ENCODE measurements around the gene PRR15.
"Not testable (repeated sequence)": the region's sequence is repeated elsewhere in the genome, so short reads cannot be mapped to it uniquely, and the experiment has no call there.

PRR15 gene

GRCh38 chr7:29563590-29564495 lies at the start of gene PRR15:
Gene PRR15 (plus strand): TSS chr7:29563835. CDS start chr7:29566330, 2,495 bp downstream.
- DNase-seq (ENCODE audit: low spot score), result no peak
- no peak for TF ChIP-seq CTCF (IDR thresholded peaks at IDR 0.05; ENCODE audit: extremely low read depth, missing control alignments)

GRCh38 chr7:29516491-29516890 lies 47.1 kb upstream of the PRR15 start:
- no peak for TF ChIP-seq CTCF (IDR thresholded peaks at IDR 0.05; ENCODE audit: extremely low read depth, missing control alignments)

GRCh38 chr7:29518616-29519015 lies 45.0 kb upstream of the PRR15 start:
- TF ChIP-seq CTCF (IDR thresholded peaks at IDR 0.05; ENCODE audit: extremely low read depth, missing control alignments), result no peak
- DNase-seq (ENCODE audit: low spot score), result no peak

More at GRCh38 chr7:29516491-29516890, 47.1 kb upstream of the PRR15 start:
- no peak for DNase-seq (ENCODE audit: low spot score)

- TF ChIP-seq CTCF (IDR thresholded peaks at IDR 0.05; ENCODE audit: extremely low read depth, missing control alignments), result no peak
- no peak for DNase-seq (ENCODE audit: low spot score)
Observed at GRCh38 chr7:29523728-29524127, 39.9 kb upstream of the PRR15 start.

- TF ChIP-seq CTCF (IDR thresholded peaks at IDR 0.05; ENCODE audit: extremely low read depth, missing control alignments), result no peak
- no peak for DNase-seq (ENCODE audit: low spot score)
Observed at GRCh38 chr7:29527505-29528108, 36.0 kb upstream of the PRR15 start.

- not testable (repeated sequence) for DNase-seq (ENCODE audit: low spot score)
Observed at GRCh38 chr7:29528526-29528925, 35.1 kb upstream of the PRR15 start.

- DNase-seq (ENCODE audit: low spot score), result no peak
- no peak for TF ChIP-seq CTCF (IDR thresholded peaks at IDR 0.05; ENCODE audit: extremely low read depth, missing control alignments)
Observed at GRCh38 chr7:29538389-29538788, 25.2 kb upstream of the PRR15 start.
